Activated CD4-positive, alpha-beta T cell treated with anti-CD3 and anti-CD28 coated beads for 36 hours (primary cell): ENCODE measurements around the gene AGAP2. TPM values are rescaled to one million over a fixed set of nuclear protein-coding genes. Genes with fewer than 3 reads are reported as not detected.

Experiments
- ATAC-seq: fragments of 200-7000 bp; cut with Tn5 transposase; one replicate; pipeline ENCODE4 v1.10.0; 2021; ENCODE audit warnings: mild to moderate bottlenecking, moderate library complexity
- CTCF ChIA-PET: fragments of 350-600 bp; sonication (Branson Sonifier 250); formaldehyde crosslinking; loops from one replicate; lab custom pipeline; 2021; ENCODE audit warnings: antibody characterized with exemption; lab: Charles Lee
- POLR2A ChIA-PET: fragments of 350-600 bp; sonication (Branson Sonifier 250); formaldehyde crosslinking; loops from one replicate; lab custom pipeline; 2021; ENCODE audit warnings: antibody characterized with exemption, inconsistent platforms; lab: Charles Lee
- DNase-seq: peaks from one replicate; pipeline ENCODE4 v3.0.0-alpha.2; 2020
- H3K27ac Mint-ChIP-seq: one replicate; pipeline ENCODE4 v1.8.0; 2021; ENCODE audit warnings: mixed read lengths
- H3K27me3 Mint-ChIP-seq: one replicate; pipeline ENCODE4 v1.8.0; 2021; ENCODE audit warnings: mixed read lengths
- H3K36me3 Mint-ChIP-seq: one replicate; pipeline ENCODE4 v1.8.0; 2021; ENCODE audit warnings: low read depth, mixed read lengths
- H3K4me1 Mint-ChIP-seq: one replicate; pipeline ENCODE4 v1.8.0; 2021; ENCODE audit warnings: mixed read lengths
- H3K4me3 Mint-ChIP-seq: one replicate; pipeline ENCODE4 v1.8.0; 2021; ENCODE audit warnings: mild to moderate bottlenecking, moderate library complexity, mixed read lengths
- H3K9me3 Mint-ChIP-seq: one replicate; pipeline ENCODE4 v1.8.0; 2021; ENCODE audit warnings: low read depth, mixed read lengths
- intact Hi-C, 2 experiments: fragments of 100-400 bp; cut with DNase I in 1 of 2; cut with micrococcal nuclease in 1 of 2; formaldehyde crosslinking; loops; one replicate each; pipeline versions ENCODE4 v1.14.2 to v1.15.1; 2022 to 2024; cut with DNase I, micrococcal nuclease
- total RNA-seq, 2 experiments: library from RNA; stranded (reverse); gene quantifications; one replicate each; pipeline ENCODE4 v1.2.3, GENCODE V29; 2021

Gene AGAP2
- total RNA-seq = 10 to 100 TPM; 28.0 to 46.9 TPM

- ChIA-PET POLR2A (no interaction called here), CTCF (interaction anchor here (0.7 to 1.0 kb wide), 3 partner anchors 18 to 157 kb away, joined by 3 to 4 read pairs (median 4); no protein-coding TSS in a partner anchor)
- no peak for ATAC-seq
- no peaks in the 10 kb centered on the region for H3K9me3 Mint-ChIP-seq
- peak within 1 kb of the TSS; percentile 29 for H3K27ac Mint-ChIP-seq
- intact Hi-C loops = no loop called here
- H3K4me3 Mint-ChIP-seq = no peak within 1 kb of the TSS
- H3K36me3 Mint-ChIP-seq = peaks cover 16% of the 10 kb centered on the region
- no peak for DNase-seq
- H3K4me1 Mint-ChIP-seq = peaks cover 33% of the 10 kb centered on the region
- no peaks in the 10 kb centered on the region for H3K27me3 Mint-ChIP-seq
These were observed at the start of gene AGAP2 for GRCh38 chr12:57738661-57739237. Gene AGAP2, minus strand, starts transcription at chr12:57738742. Its CDS starts 496 bp downstream, at chr12:57738246.

- ChIA-PET CTCF (interaction anchor here (0.9 to 3.8 kb wide), 11 partner anchors 12 to 151 kb away, joined by 3 to 24 read pairs (median 4); partner anchors contain the start of genes EEF1AKMT3 and METTL1), POLR2A (interaction anchor here (1.4 kb wide), 1 partner anchor 18 kb away, joined by 3 read pairs; no protein-coding TSS in a partner anchor)
- Mint-ChIP-seq H3K4me3 (peak overlapping the region; percentile 98), H3K36me3 (peaks cover 16% of the 10 kb centered on the region), H3K4me1 (peaks cover 35% of the 10 kb centered on the region), H3K27ac (peak overlapping the region; percentile 51), H3K9me3 (no peaks in the 10 kb centered on the region), H3K27me3 (no peaks in the 10 kb centered on the region)
- intact Hi-C loops = loop anchor here (2.0 to 5.0 kb wide), 2 partner anchors 63 to 157 kb away; partner anchors contain the start of genes ATP23 (in 1 of the 2) and CTDSP2 (in 1 of the 2)
- DNase-seq = no peak
- no peak for ATAC-seq
These were observed 45.3 kb upstream of the AGAP2 start for GRCh38 chr12:57783861-57784260.

- Mint-ChIP-seq H3K4me3 (peak overlapping the region; percentile 98), H3K36me3 (peaks cover 16% of the 10 kb centered on the region)
- CTCF ChIA-PET = interaction anchor here (0.9 to 3.8 kb wide), 21 partner anchors 10 to 151 kb away, joined by 3 to 24 read pairs (median 4); partner anchors contain the start of genes AVIL, EEF1AKMT3, METTL1 and TSPAN31
These were observed 44.9 kb upstream of the AGAP2 start for GRCh38 chr12:57783466-57783801.

GRCh38 chr12:57782608-57783465, 44.3 kb upstream of the AGAP2 start, which contains the start of gene TSFM:
Gene TSFM, plus strand, starts transcription at chr12:57782787. Its CDS starts 15 bp downstream, at chr12:57782802.
- Mint-ChIP-seq H3K4me3 (peak within 1 kb of the TSS; percentile 98), H3K36me3 (peaks cover 16% of the 10 kb centered on the region), H3K4me1 (peaks cover 35% of the 10 kb centered on the region), H3K27me3 (no peaks in the 10 kb centered on the region), H3K27ac (peak within 1 kb of the TSS; percentile 98), H3K9me3 (no peaks in the 10 kb centered on the region)
- CTCF ChIA-PET = interaction anchor here (0.6 to 3.8 kb wide), 25 partner anchors 10 to 157 kb away, joined by 3 to 24 read pairs (median 4); partner anchors contain the start of genes AVIL, CDK4, EEF1AKMT3 and METTL1
- POLR2A ChIA-PET = interaction anchor here (0.9 to 1.1 kb wide), 2 partner anchors 11 to 159 kb away, joined by 3 to 5 read pairs; partner anchors contain the start of genes ATP23, EEF1AKMT3 and METTL1
- ATAC-seq (peak; percentile 93), DNase-seq (peak; percentile 99)
- intact Hi-C loops = loop anchor here (1.0 to 5.0 kb wide), 6 partner anchors 11 to 158 kb away; partner anchors contain the start of genes CTDSP2 (in 2 of the 2), EEF1AKMT3 (in 2 of the 2), METTL1 (in 2 of the 2) and ATP23 (in 1 of the 2)

More at GRCh38 chr12:57783466-57783801, 44.9 kb upstream of the AGAP2 start:
- Mint-ChIP-seq H3K27ac (peak overlapping the region; percentile 98), H3K27me3 (no peaks in the 10 kb centered on the region), H3K4me1 (peaks cover 35% of the 10 kb centered on the region), H3K9me3 (no peaks in the 10 kb centered on the region)
- POLR2A ChIA-PET = interaction anchor here (0.9 kb wide), 1 partner anchor 11 kb away, joined by 5 read pairs; the partner anchor contains the start of genes EEF1AKMT3 and METTL1
- intact Hi-C loops = loop anchor here (2.0 to 5.0 kb wide), 2 partner anchors 64 to 157 kb away; partner anchors contain the start of genes ATP23 (in 1 of the 2) and CTDSP2 (in 1 of the 2)
- ATAC-seq (no peak), DNase-seq (no peak)

GRCh38 chr12:57782243-57782607, 43.7 kb upstream of the AGAP2 start:
- H3K4me3 Mint-ChIP-seq = peak overlapping the region; percentile 98
- no peaks in the 10 kb centered on the region for H3K27me3 Mint-ChIP-seq
- H3K9me3 Mint-ChIP-seq = no peaks in the 10 kb centered on the region
- peaks cover 35% of the 10 kb centered on the region for H3K4me1 Mint-ChIP-seq
- ChIA-PET POLR2A (interaction anchor here (1.1 kb wide), 1 partner anchor 159 kb away, joined by 3 read pairs; the partner anchor contains the start of gene ATP23), CTCF (interaction anchor here (0.9 to 3.8 kb wide), 17 partner anchors 10 to 607 kb away, joined by 3 to 24 read pairs (median 4); partner anchors contain the start of genes EEF1AKMT3, METTL1 and TSPAN31)
- DNase-seq = no peak
- ATAC-seq = peak; percentile 2
- peak overlapping the region; percentile 98 for H3K27ac Mint-ChIP-seq
- peaks cover 16% of the 10 kb centered on the region for H3K36me3 Mint-ChIP-seq
- intact Hi-C loops = loop anchor here (1.0 to 5.0 kb wide), 6 partner anchors 10 to 159 kb away; partner anchors contain the start of genes CTDSP2 (in 2 of the 2), EEF1AKMT3 (in 2 of the 2), METTL1 (in 2 of the 2) and ATP23 (in 1 of the 2)

GRCh38 chr12:57781801-57782200, 43.3 kb upstream of the AGAP2 start:
- Mint-ChIP-seq H3K4me1 (peaks cover 35% of the 10 kb centered on the region), H3K36me3 (peaks cover 15% of the 10 kb centered on the region), H3K27ac (peak overlapping the region; percentile 98), H3K4me3 (peak overlapping the region; percentile 98), H3K9me3 (no peaks in the 10 kb centered on the region), H3K27me3 (no peaks in the 10 kb centered on the region)
- ATAC-seq = no peak
- POLR2A ChIA-PET = interaction anchor here (1.1 kb wide), 1 partner anchor 160 kb away, joined by 3 read pairs; the partner anchor contains the start of gene ATP23
- no peak for DNase-seq
- CTCF ChIA-PET = interaction anchor here (0.7 to 3.8 kb wide), 13 partner anchors 9 to 606 kb away, joined by 3 to 24 read pairs (median 4); partner anchors contain the start of genes EEF1AKMT3, METTL1 and TSPAN31
- intact Hi-C loops = loop anchor here (1.0 to 5.0 kb wide), 6 partner anchors 10 to 159 kb away; partner anchors contain the start of genes CTDSP2 (in 2 of the 2), EEF1AKMT3 (in 2 of the 2), METTL1 (in 2 of the 2) and ATP23 (in 1 of the 2)

GRCh38 chr12:57781244-57781643, 42.7 kb upstream of the AGAP2 start:
- ChIA-PET POLR2A (no interaction called here), CTCF (interaction anchor here (0.7 to 3.8 kb wide), 16 partner anchors 9 to 606 kb away, joined by 3 to 24 read pairs (median 4); partner anchors contain the start of genes EEF1AKMT3, METTL1 and TSPAN31)
- ATAC-seq = no peak
- H3K36me3 Mint-ChIP-seq = peaks cover 16% of the 10 kb centered on the region
- intact Hi-C loops = loop anchor here in 1 of 2 experiments (5.0 kb wide), 1 partner anchor 66 kb away; the partner anchor contains the start of gene CTDSP2
- no peaks in the 10 kb centered on the region for H3K9me3 Mint-ChIP-seq
- H3K4me3 Mint-ChIP-seq = no peak overlapping the region
- no peaks in the 10 kb centered on the region for H3K27me3 Mint-ChIP-seq
- DNase-seq = no peak
- H3K27ac Mint-ChIP-seq = peak overlapping the region; percentile 98
- H3K4me1 Mint-ChIP-seq = peaks cover 35% of the 10 kb centered on the region

GRCh38 chr12:57780284-57780897, 41.8 kb upstream of the AGAP2 start:
- Mint-ChIP-seq H3K9me3 (no peaks in the 10 kb centered on the region), H3K4me3 (no peak overlapping the region), H3K36me3 (peaks cover 22% of the 10 kb centered on the region), H3K27me3 (no peaks in the 10 kb centered on the region), H3K4me1 (peaks cover 37% of the 10 kb centered on the region), H3K27ac (no peak overlapping the region)
- POLR2A ChIA-PET = no interaction called here
- intact Hi-C loops = loop anchor here in 1 of 2 experiments (5.0 kb wide), 1 partner anchor 67 kb away; the partner anchor contains the start of gene CTDSP2
- CTCF ChIA-PET = interaction anchor here (1.1 to 1.7 kb wide), 4 partner anchors 21 to 124 kb away, joined by 3 to 4 read pairs (median 4); no protein-coding TSS in a partner anchor
- DNase-seq = no peak
- ATAC-seq = no peak

- DNase-seq (no peak), ATAC-seq (no peak)
- Mint-ChIP-seq H3K4me1 (peaks cover 37% of the 10 kb centered on the region), H3K27me3 (no peaks in the 10 kb centered on the region), H3K4me3 (no peak overlapping the region), H3K9me3 (no peaks in the 10 kb centered on the region), H3K27ac (peak overlapping the region; percentile 17), H3K36me3 (peaks cover 22% of the 10 kb centered on the region)
- intact Hi-C loops = loop anchor here in 1 of 2 experiments (5.0 kb wide), 1 partner anchor 68 kb away; the partner anchor contains the start of gene CTDSP2
- CTCF ChIA-PET = interaction anchor here (0.6 to 2.7 kb wide), 9 partner anchors 14 to 137 kb away, joined by 3 to 15 read pairs (median 4); no protein-coding TSS in a partner anchor
- POLR2A ChIA-PET = no interaction called here
These were observed 41.2 kb upstream of the AGAP2 start for GRCh38 chr12:57779736-57780135.
